Measurements from ENCODE around the gene ELAVL3. TPM values are rescaled to one million over a fixed set of nuclear protein-coding genes. Genes with fewer than 3 reads are reported as not detected.
"Not testable (repeated sequence)": the region's sequence is repeated elsewhere in the genome, so short reads cannot be mapped to it uniquely, and the experiment has no call there.

The ELAVL3 gene
- total RNA-seq, 6 experiments from 2014 or later = not detected

- Histone ChIP-seq H3K4me3 (no peak overlapping the region), H3K9me3 (no peaks in the 10 kb centered on the region), H3K27me3 (no peaks in the 10 kb centered on the region), H3K4me1 (no peaks in the 10 kb centered on the region), H3K36me3 (no peaks in the 10 kb centered on the region), H3K27ac (no peak overlapping the region)
- intact Hi-C loops (cut with DNase I) = no loop called here
- 4% methylated on average over 2 of the region's 2 CpGs for WGBS (ENCODE audit: insufficient coverage, low coverage, low lambda C conversion rate, missing lambda C conversion rate)
- no peak for TF ChIP-seq POLR2A (IDR thresholded peaks at IDR 0.05)
- TF ChIP-seq CTCF (IDR thresholded peaks at IDR 0.05) = no peak
- no peak for DNase-seq
- ATAC-seq = no peak
These were observed 19.4 kb downstream of the ELAVL3 start for GRCh38 chr19:11461453-11461852.

- Histone ChIP-seq H3K27me3 (no peaks in the 10 kb centered on the region), H3K27ac (no peak overlapping the region), H3K4me1 (no peaks in the 10 kb centered on the region), H3K4me3 (no peak overlapping the region), H3K9me3 (no peaks in the 10 kb centered on the region), H3K36me3 (no peaks in the 10 kb centered on the region)
- intact Hi-C loops (cut with DNase I) = no loop called here
- ATAC-seq = no peak
- TF ChIP-seq POLR2A (IDR thresholded peaks at IDR 0.05) (no peak), CTCF (IDR thresholded peaks at IDR 0.05) (no peak)
- 51% methylated on average over 4 of the region's 4 CpGs for WGBS (ENCODE audit: insufficient coverage, low coverage, low lambda C conversion rate, missing lambda C conversion rate)
- DNase-seq = no peak
These were observed 20.6 kb downstream of the ELAVL3 start for GRCh38 chr19:11460207-11460606.

- H3K4me1 ChIP-seq; H3K27me3 ChIP-seq; H3K36me3 ChIP-seq; ATAC-seq; DNase-seq; intact Hi-C loops (cut with DNase I); H3K27ac ChIP-seq; H3K9me3 ChIP-seq; H3K4me3 ChIP-seq: not testable (repeated sequence)
- 72% methylated on average over 6 of the region's 11 CpGs for WGBS (ENCODE audit: insufficient coverage, low coverage, low lambda C conversion rate, missing lambda C conversion rate)
These were observed 21.9 kb downstream of the ELAVL3 start for GRCh38 chr19:11458912-11459311.

GRCh38 chr19:11458236-11458900 lies 22.5 kb downstream of the ELAVL3 start:
- Histone ChIP-seq H3K4me3 (no peak overlapping the region), H3K36me3 (no peaks in the 10 kb centered on the region), H3K4me1 (no peaks in the 10 kb centered on the region), H3K27ac (no peak overlapping the region), H3K9me3 (no peaks in the 10 kb centered on the region), H3K27me3 (no peaks in the 10 kb centered on the region)
- DNase-seq (no peak), ATAC-seq (no peak)
- TF ChIP-seq CTCF (IDR thresholded peaks at IDR 0.05) (no peak), POLR2A (IDR thresholded peaks at IDR 0.05) (no peak)
- 60% methylated on average over 6 of the region's 19 CpGs for WGBS (ENCODE audit: insufficient coverage, low coverage, low lambda C conversion rate, missing lambda C conversion rate)
- intact Hi-C loops (cut with DNase I) = no loop called here

- 52% methylated on average over 5 of the region's 20 CpGs for WGBS (ENCODE audit: insufficient coverage, low coverage, low lambda C conversion rate, missing lambda C conversion rate)
- no peak for DNase-seq
- H3K4me1 ChIP-seq = no peaks in the 10 kb centered on the region
- no peak overlapping the region for H3K27ac ChIP-seq
- H3K4me3 ChIP-seq = no peak overlapping the region
- ATAC-seq = no peak
- intact Hi-C loops (cut with DNase I) = no loop called here
- no peaks in the 10 kb centered on the region for H3K9me3 ChIP-seq
- no peak for TF ChIP-seq CTCF (IDR thresholded peaks at IDR 0.05)
- TF ChIP-seq POLR2A (IDR thresholded peaks at IDR 0.05) = no peak
- H3K27me3 ChIP-seq = no peaks in the 10 kb centered on the region
- no peaks in the 10 kb centered on the region for H3K36me3 ChIP-seq
These were observed 23.0 kb downstream of the ELAVL3 start for GRCh38 chr19:11457831-11458230.
